ENCODE data around the gene SH3PXD2A.

Gene SH3PXD2A

GRCh38 chr10:103856797-103857170, 1.4 kb upstream of the SH3PXD2A start:
- Histone ChIP-seq H3K4me3 (ENCODE audit: low read depth in 1 of 2, low read length in 1 of 2) (no peak overlapping the region), H3K9me3 (no peaks in the 10 kb centered on the region), H3K27me3 (peaks cover 87% of the 10 kb centered on the region), H3K4me1 (ENCODE audit: control insufficient read depth in 1 of 2, insufficient read depth in 1 of 2, low read depth in 1 of 2, low read length in 1 of 2) (peaks cover 38 to 45% of the 10 kb centered on the region in 2 experiments), H3K27ac (no peak overlapping the region), H3K36me3 (no peaks in the 10 kb centered on the region)
- TF ChIP-seq, protein P1, sequence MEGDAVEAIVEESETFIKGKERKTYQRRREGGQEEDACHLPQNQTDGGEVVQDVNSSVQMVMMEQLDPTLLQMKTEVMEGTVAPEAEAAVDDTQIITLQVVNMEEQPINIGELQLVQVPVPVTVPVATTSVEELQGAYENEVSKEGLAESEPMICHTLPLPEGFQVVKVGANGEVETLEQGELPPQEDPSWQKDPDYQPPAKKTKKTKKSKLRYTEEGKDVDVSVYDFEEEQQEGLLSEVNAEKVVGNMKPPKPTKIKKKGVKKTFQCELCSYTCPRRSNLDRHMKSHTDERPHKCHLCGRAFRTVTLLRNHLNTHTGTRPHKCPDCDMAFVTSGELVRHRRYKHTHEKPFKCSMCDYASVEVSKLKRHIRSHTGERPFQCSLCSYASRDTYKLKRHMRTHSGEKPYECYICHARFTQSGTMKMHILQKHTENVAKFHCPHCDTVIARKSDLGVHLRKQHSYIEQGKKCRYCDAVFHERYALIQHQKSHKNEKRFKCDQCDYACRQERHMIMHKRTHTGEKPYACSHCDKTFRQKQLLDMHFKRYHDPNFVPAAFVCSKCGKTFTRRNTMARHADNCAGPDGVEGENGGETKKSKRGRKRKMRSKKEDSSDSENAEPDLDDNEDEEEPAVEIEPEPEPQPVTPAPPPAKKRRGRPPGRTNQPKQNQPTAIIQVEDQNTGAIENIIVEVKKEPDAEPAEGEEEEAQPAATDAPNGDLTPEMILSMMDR (IDR thresholded peaks at IDR 0.05) = no peak

DNA sequence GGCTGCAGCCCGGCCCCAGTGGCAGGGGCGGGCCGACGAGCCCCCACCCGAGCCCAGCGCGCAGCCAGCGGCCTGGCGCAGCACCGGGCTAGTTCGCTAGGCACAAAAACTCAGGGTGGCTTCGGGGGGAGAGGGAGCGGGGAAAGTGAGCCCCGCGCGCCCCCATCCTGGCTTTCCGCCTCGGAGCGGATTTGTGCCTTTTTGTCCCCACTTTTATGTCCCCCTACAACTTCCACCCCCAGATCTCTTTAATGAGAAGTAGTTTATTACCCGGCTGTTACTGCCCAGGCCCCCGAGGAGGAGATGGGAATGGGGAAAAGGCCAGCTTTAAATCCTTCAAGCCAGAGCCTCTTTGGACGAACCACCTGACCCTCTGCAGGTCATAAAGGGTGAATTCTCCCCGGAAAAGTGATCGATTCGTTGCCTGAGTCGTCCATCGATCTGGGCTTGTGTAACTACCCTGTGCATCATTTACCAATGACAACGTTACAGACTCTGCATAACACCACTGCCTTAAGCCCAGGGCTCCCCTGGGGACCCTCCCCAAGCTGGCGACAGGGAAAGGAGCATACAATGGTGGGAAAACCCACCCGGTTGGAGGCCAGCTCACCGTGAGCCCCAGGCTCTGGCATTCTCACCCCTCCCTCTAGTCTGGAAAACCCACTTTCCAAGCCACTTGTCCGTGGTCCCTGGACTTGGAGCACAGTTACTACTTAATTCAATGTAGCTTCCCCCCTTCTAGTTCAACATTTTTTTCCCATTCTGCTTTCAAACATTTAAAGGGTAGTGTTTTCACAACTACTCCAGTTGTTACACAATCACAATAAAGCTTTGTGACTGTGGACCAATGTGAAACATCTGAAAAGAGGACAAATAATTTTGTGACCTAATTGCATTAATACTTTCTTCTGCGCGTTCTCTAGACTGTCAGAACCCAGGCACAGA, 748 bp upstream of the SH3PXD2A start:
- TF ChIP-seq, protein P1 (IDR thresholded peaks at IDR 0.05) = no peak
- H3K27ac ChIP-seq = no peak overlapping the region
- no peaks in the 10 kb centered on the region for H3K9me3 ChIP-seq
- H3K4me3 ChIP-seq (ENCODE audit: low read depth in 1 of 2, low read length in 1 of 2) = peak overlapping the region in 1 of 2 experiments; percentile 18
- H3K36me3 ChIP-seq = no peaks in the 10 kb centered on the region
- H3K27me3 ChIP-seq = peaks cover 92% of the 10 kb centered on the region
- peaks cover 38 to 45% of the 10 kb centered on the region in 2 experiments for H3K4me1 ChIP-seq (ENCODE audit: control insufficient read depth in 1 of 2, insufficient read depth in 1 of 2, low read depth in 1 of 2, low read length in 1 of 2)

DNA sequence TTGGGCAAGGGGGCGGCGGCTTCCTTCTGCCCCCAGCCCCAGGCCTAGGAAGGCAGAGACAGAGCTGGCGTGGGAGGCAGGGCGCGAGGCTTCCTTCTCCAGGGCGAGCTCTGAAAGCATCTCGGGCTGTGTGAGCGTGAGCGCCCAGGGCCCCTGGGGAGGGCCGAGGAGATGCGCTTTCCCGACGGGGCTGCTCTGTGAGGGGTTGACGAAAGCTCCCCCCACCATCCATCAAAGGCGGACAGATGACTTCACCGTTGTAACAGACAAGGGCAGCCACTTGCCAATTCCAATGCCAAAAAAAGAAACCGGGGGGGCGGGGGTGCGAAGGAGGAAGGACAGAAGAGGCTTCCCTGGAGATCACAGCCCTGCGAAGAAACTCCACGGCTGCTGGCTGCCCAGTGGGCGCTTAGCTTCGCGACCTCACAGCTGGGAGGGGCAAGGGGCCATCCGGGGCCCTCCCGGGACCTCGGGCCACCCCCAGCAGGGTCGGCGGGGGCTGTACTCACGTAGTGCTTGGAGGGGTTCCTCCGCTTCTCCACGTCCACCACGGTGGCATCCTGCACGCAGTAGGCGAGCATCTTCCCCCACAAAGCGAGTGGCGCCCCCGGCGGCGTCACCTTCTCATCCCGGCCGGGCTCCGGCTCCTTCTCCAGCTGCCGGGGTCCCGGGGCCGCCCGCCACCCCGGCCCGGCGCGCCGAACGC, 537 bp downstream of the SH3PXD2A start:
- Histone ChIP-seq H3K27me3 (peaks cover 92% of the 10 kb centered on the region), H3K4me3 (ENCODE audit: low read depth in 1 of 2, low read length in 1 of 2) (no peak overlapping the region), H3K27ac (no peak overlapping the region), H3K9me3 (no peaks in the 10 kb centered on the region), H3K36me3 (no peaks in the 10 kb centered on the region), H3K4me1 (ENCODE audit: control insufficient read depth in 1 of 2, insufficient read depth in 1 of 2, low read depth in 1 of 2, low read length in 1 of 2) (peaks cover 39 to 45% of the 10 kb centered on the region in 2 experiments)
- TF ChIP-seq, protein P1 (IDR thresholded peaks at IDR 0.05) = no peak

GRCh38 chr10:103854265-103854685, 1.1 kb downstream of the SH3PXD2A start:
- Histone ChIP-seq H3K4me3 (ENCODE audit: low read depth in 1 of 2, low read length in 1 of 2) (no peak overlapping the region), H3K27me3 (peaks cover 96% of the 10 kb centered on the region), H3K27ac (no peak overlapping the region), H3K9me3 (no peaks in the 10 kb centered on the region), H3K36me3 (no peaks in the 10 kb centered on the region), H3K4me1 (ENCODE audit: control insufficient read depth in 1 of 2, insufficient read depth in 1 of 2, low read depth in 1 of 2, low read length in 1 of 2) (peaks cover 43 to 45% of the 10 kb centered on the region in 2 experiments)
- TF ChIP-seq, protein P1 (IDR thresholded peaks at IDR 0.05) = no peak

DNA sequence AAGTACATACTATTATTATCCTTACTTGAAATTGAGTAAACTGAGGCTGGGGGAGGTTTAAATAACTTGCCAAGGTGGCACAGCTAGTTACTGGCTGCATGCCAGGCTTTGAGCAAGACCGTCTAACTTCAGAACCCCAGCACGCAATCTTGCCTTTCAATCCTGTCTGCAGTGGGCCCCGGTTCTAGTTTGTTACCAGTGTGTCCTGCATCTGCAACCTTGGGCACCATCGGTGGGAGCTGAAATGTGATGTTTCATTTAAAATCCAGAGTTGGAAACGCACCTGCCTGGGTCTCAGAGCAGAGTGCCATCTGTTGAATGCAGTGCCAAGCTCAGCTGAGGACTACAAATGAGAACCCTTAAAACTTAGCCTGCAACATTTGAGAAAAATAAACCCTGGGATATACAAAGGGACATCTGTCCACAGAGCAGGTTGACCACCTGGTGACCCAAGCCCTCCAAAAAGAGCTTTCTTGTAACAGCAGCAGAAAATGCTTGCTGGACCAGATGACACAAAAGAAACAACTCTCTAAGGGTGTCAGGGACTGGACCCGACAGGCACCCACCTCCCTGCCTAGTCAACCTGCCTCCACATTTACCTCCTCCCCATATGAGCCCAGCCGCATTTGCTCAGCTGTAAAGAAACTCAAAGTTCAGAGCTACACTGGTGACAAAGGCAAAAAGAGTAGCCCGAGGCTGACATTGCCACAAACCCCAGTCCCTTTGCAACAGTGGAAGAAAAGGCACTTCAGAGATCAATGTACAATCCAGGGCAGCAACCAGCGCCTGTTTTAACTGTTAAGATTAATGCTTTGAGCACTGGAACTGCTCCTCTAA, 1.7 kb downstream of the SH3PXD2A start:
- Histone ChIP-seq H3K9me3 (no peaks in the 10 kb centered on the region), H3K27ac (no peak overlapping the region), H3K36me3 (no peaks in the 10 kb centered on the region), H3K4me3 (ENCODE audit: low read depth in 1 of 2, low read length in 1 of 2) (no peak overlapping the region), H3K27me3 (peaks cover 94% of the 10 kb centered on the region), H3K4me1 (ENCODE audit: control insufficient read depth in 1 of 2, insufficient read depth in 1 of 2, low read depth in 1 of 2, low read length in 1 of 2) (peaks cover 43 to 45% of the 10 kb centered on the region in 2 experiments)
- TF ChIP-seq, protein P1 (IDR thresholded peaks at IDR 0.05) = no peak

Measured in neutrophil (primary cell).